ENCODE data around the gene SLC30A2.
A peak's percentile ranks its signal among the peaks of the same experiment; 100 is the strongest.

SLC30A2 gene

GRCh38 chr1:26069941-26070295 is 24.0 kb upstream of the SLC30A2 start:
- Histone ChIP-seq H2BK12ac (ENCODE audit: low read length) (no peak overlapping the region), H3K27ac (ENCODE audit: low read depth, low read length) (no peak overlapping the region), H3K9ac (ENCODE audit: low read length) (no peak overlapping the region), H3K14ac (ENCODE audit: low read length) (no peak overlapping the region), H2BK5ac (ENCODE audit: low read depth, low read length, poor library complexity) (no peak overlapping the region), H4K12ac (ENCODE audit: low read depth, low read length) (no peak overlapping the region), H2BK120ac (ENCODE audit: insufficient read depth, low read length, poor library complexity) (no peak overlapping the region), H3K4me3 (ENCODE audit: low read depth, low read length) (no peak overlapping the region), H3K23ac (ENCODE audit: low read length) (no peak overlapping the region), H3K4me1 (ENCODE audit: control insufficient read depth in 1 of 2, insufficient read depth in 2 of 2, low read length in 2 of 2) (peaks cover 17 to 20% of the 10 kb centered on the region in 2 experiments), H3K36me3 (ENCODE audit: control insufficient read depth in 1 of 2, insufficient read depth in 2 of 2, low read length in 2 of 2) (no peaks in the 10 kb centered on the region), H2AFZ (ENCODE audit: insufficient read depth, low read length, poor library complexity) (no peak overlapping the region), H3K18ac (ENCODE audit: low read length) (no peak overlapping the region), H3K79me1 (ENCODE audit: low read length) (no peaks in the 10 kb centered on the region), H3K27me3 (ENCODE audit: insufficient read depth, low read length) (no peaks in the 10 kb centered on the region), H4K91ac (ENCODE audit: low read depth, low read length) (no peak overlapping the region), H3K4ac (ENCODE audit: low read depth, low read length) (no peak overlapping the region), H2AK5ac (ENCODE audit: low read length) (no peak overlapping the region), H3K4me2 (ENCODE audit: low read length) (no peak overlapping the region), H4K8ac (ENCODE audit: low read depth, low read length) (no peak overlapping the region), H3K79me2 (ENCODE audit: control insufficient read depth, insufficient read depth, low read length, poor library complexity) (no peaks in the 10 kb centered on the region), H3K9me3 (ENCODE audit: insufficient read depth, low read depth, low read length) (no peaks in the 10 kb centered on the region)
- DNase-seq, result no peak
- no CpG with 5 or more reads among the region's 1 CpG for WGBS (ENCODE audit: extremely low coverage, insufficient coverage, insufficient read length)

GRCh38 chr1:26067432-26067911 is 21.6 kb upstream of the SLC30A2 start, which contains the start of gene TRIM63:
Gene TRIM63, minus strand, starts transcription at chr1:26067630. Its CDS starts 136 bp downstream, at chr1:26067494.
- Histone ChIP-seq H3K18ac (ENCODE audit: low read length) (no peak within 1 kb of the TSS), H3K4ac (ENCODE audit: low read depth, low read length) (no peak within 1 kb of the TSS), H2BK5ac (ENCODE audit: low read depth, low read length, poor library complexity) (no peak within 1 kb of the TSS), H3K4me3 (ENCODE audit: low read depth, low read length) (no peak within 1 kb of the TSS), H2AFZ (ENCODE audit: insufficient read depth, low read length, poor library complexity) (no peak within 1 kb of the TSS), H3K36me3 (ENCODE audit: control insufficient read depth in 1 of 2, insufficient read depth in 2 of 2, low read length in 2 of 2) (no peaks in the 10 kb centered on the region), H3K27ac (ENCODE audit: low read depth, low read length) (no peak within 1 kb of the TSS), H3K23ac (ENCODE audit: low read length) (no peak within 1 kb of the TSS), H3K14ac (ENCODE audit: low read length) (peak within 1 kb of the TSS; percentile 22), H4K91ac (ENCODE audit: low read depth, low read length) (no peak within 1 kb of the TSS), H3K4me2 (ENCODE audit: low read length) (no peak within 1 kb of the TSS), H3K9ac (ENCODE audit: low read length) (no peak within 1 kb of the TSS), H2BK120ac (ENCODE audit: insufficient read depth, low read length, poor library complexity) (peak within 1 kb of the TSS; percentile 36), H2AK5ac (ENCODE audit: low read length) (peak within 1 kb of the TSS; percentile 49), H4K12ac (ENCODE audit: low read depth, low read length) (no peak within 1 kb of the TSS), H3K27me3 (ENCODE audit: insufficient read depth, low read length) (no peaks in the 10 kb centered on the region), H2BK12ac (ENCODE audit: low read length) (no peak within 1 kb of the TSS), H3K9me3 (ENCODE audit: insufficient read depth, low read depth, low read length) (no peaks in the 10 kb centered on the region), H4K8ac (ENCODE audit: low read depth, low read length) (no peak within 1 kb of the TSS), H3K4me1 (ENCODE audit: control insufficient read depth in 1 of 2, insufficient read depth in 2 of 2, low read length in 2 of 2) (peaks cover 20 to 22% of the 10 kb centered on the region in 2 experiments), H3K79me1 (ENCODE audit: low read length) (no peaks in the 10 kb centered on the region), H3K79me2 (ENCODE audit: control insufficient read depth, insufficient read depth, low read length, poor library complexity) (no peaks in the 10 kb centered on the region)
- no peak for DNase-seq
- no CpG with 5 or more reads among the region's 9 CpGs for WGBS (ENCODE audit: extremely low coverage, insufficient coverage, insufficient read length)

- Histone ChIP-seq H3K14ac (ENCODE audit: low read length) (no peak overlapping the region), H2BK5ac (ENCODE audit: low read depth, low read length, poor library complexity) (no peak overlapping the region), H3K18ac (ENCODE audit: low read length) (no peak overlapping the region), H3K79me2 (ENCODE audit: control insufficient read depth, insufficient read depth, low read length, poor library complexity) (no peaks in the 10 kb centered on the region), H3K4me2 (ENCODE audit: low read length) (no peak overlapping the region), H3K23ac (ENCODE audit: low read length) (no peak overlapping the region), H2AFZ (ENCODE audit: insufficient read depth, low read length, poor library complexity) (no peak overlapping the region), H3K79me1 (ENCODE audit: low read length) (no peaks in the 10 kb centered on the region), H3K4me1 (ENCODE audit: control insufficient read depth in 1 of 2, insufficient read depth in 2 of 2, low read length in 2 of 2) (peaks cover 17 to 22% of the 10 kb centered on the region in 2 experiments), H3K4ac (ENCODE audit: low read depth, low read length) (no peak overlapping the region), H4K91ac (ENCODE audit: low read depth, low read length) (no peak overlapping the region), H3K4me3 (ENCODE audit: low read depth, low read length) (no peak overlapping the region), H3K27ac (ENCODE audit: low read depth, low read length) (no peak overlapping the region), H4K8ac (ENCODE audit: low read depth, low read length) (no peak overlapping the region), H2AK5ac (ENCODE audit: low read length) (no peak overlapping the region), H3K36me3 (ENCODE audit: control insufficient read depth in 1 of 2, insufficient read depth in 2 of 2, low read length in 2 of 2) (no peaks in the 10 kb centered on the region), H3K9me3 (ENCODE audit: insufficient read depth, low read depth, low read length) (no peaks in the 10 kb centered on the region), H3K9ac (ENCODE audit: low read length) (no peak overlapping the region), H2BK120ac (ENCODE audit: insufficient read depth, low read length, poor library complexity) (no peak overlapping the region), H3K27me3 (ENCODE audit: insufficient read depth, low read length) (no peaks in the 10 kb centered on the region), H4K12ac (ENCODE audit: low read depth, low read length) (no peak overlapping the region), H2BK12ac (ENCODE audit: low read length) (no peak overlapping the region)
- DNase-seq, result no peak
- WGBS (ENCODE audit: extremely low coverage, insufficient coverage, insufficient read length), result no CpG with 5 or more reads among the region's 4 CpGs
Measured at GRCh38 chr1:26066857-26067256, 20.9 kb upstream of the SLC30A2 start.

GRCh38 chr1:26066160-26066559 is 20.2 kb upstream of the SLC30A2 start:
- Histone ChIP-seq H4K12ac (ENCODE audit: low read depth, low read length) (no peak overlapping the region), H4K91ac (ENCODE audit: low read depth, low read length) (no peak overlapping the region), H3K79me2 (ENCODE audit: control insufficient read depth, insufficient read depth, low read length, poor library complexity) (no peaks in the 10 kb centered on the region), H3K4me2 (ENCODE audit: low read length) (no peak overlapping the region), H3K4me1 (ENCODE audit: control insufficient read depth in 1 of 2, insufficient read depth in 2 of 2, low read length in 2 of 2) (peaks cover 17 to 22% of the 10 kb centered on the region in 2 experiments), H2BK120ac (ENCODE audit: insufficient read depth, low read length, poor library complexity) (no peak overlapping the region), H3K18ac (ENCODE audit: low read length) (no peak overlapping the region), H3K79me1 (ENCODE audit: low read length) (no peaks in the 10 kb centered on the region), H2AFZ (ENCODE audit: insufficient read depth, low read length, poor library complexity) (no peak overlapping the region), H2BK12ac (ENCODE audit: low read length) (no peak overlapping the region), H3K4ac (ENCODE audit: low read depth, low read length) (no peak overlapping the region), H3K14ac (ENCODE audit: low read length) (no peak overlapping the region), H3K9ac (ENCODE audit: low read length) (no peak overlapping the region), H2BK5ac (ENCODE audit: low read depth, low read length, poor library complexity) (no peak overlapping the region), H3K27ac (ENCODE audit: low read depth, low read length) (no peak overlapping the region), H3K27me3 (ENCODE audit: insufficient read depth, low read length) (no peaks in the 10 kb centered on the region), H4K8ac (ENCODE audit: low read depth, low read length) (no peak overlapping the region), H2AK5ac (ENCODE audit: low read length) (peak overlapping the region; percentile 31), H3K9me3 (ENCODE audit: insufficient read depth, low read depth, low read length) (no peaks in the 10 kb centered on the region), H3K36me3 (ENCODE audit: control insufficient read depth in 1 of 2, insufficient read depth in 2 of 2, low read length in 2 of 2) (no peaks in the 10 kb centered on the region), H3K4me3 (ENCODE audit: low read depth, low read length) (peak overlapping the region; percentile 21), H3K23ac (ENCODE audit: low read length) (no peak overlapping the region)
- DNase-seq, result no peak
- WGBS (ENCODE audit: extremely low coverage, insufficient coverage, insufficient read length), result no CpG with 5 or more reads among the region's 15 CpGs
